GM12892 (cell line): ENCODE results near the gene CAPSL.

Experiments
- DNase-seq: peaks from one replicate; pipeline ENCODE4 v3.0.0; 2011; ENCODE audit not compliant: insufficient read length
- FAIRE-seq: peaks from 2 replicates; lab custom pipeline; 2011; peaks lifted over from hg19 to GRCh38; lab: Jason Lieb, UNC
- POLR2A ChIP-seq: IDR thresholded peaks from 2 replicates; pipeline ENCODE4 v1.6.1; 2011; ENCODE audit warnings: low read depth, low read length, control low read depth
- POLR2AphosphoS5 ChIP-seq: IDR thresholded peaks from 2 replicates; pipeline ENCODE4 v1.6.1; 2011; ENCODE audit warnings: low read depth, low read length, control low read depth
- TAF1 ChIP-seq: IDR thresholded peaks from 2 replicates; pipeline ENCODE4 v1.6.1; 2011; ENCODE audit warnings: low read depth, mild to moderate bottlenecking, control low read depth, low read length, borderline replicate concordance

CAPSL gene

GRCh38 chr5:35881758-35882157, 56.7 kb downstream of the CAPSL start:
- peak; percentile 48 for FAIRE-seq
- TF ChIP-seq TAF1 (no peak), POLR2A (no peak), POLR2AphosphoS5 (no peak)
- no peak for DNase-seq

- FAIRE-seq (no peak), DNase-seq (no peak)
- TF ChIP-seq TAF1 = no peak
Measured at GRCh38 chr5:35880156-35880555, 58.3 kb downstream of the CAPSL start.

- FAIRE-seq = no peak
- DNase-seq = no peak
- TF ChIP-seq TAF1 = no peak
- no peak for TF ChIP-seq POLR2A
- TF ChIP-seq POLR2AphosphoS5 = no peak
Measured at GRCh38 chr5:35879649-35880048, 58.8 kb downstream of the CAPSL start.

GRCh38 chr5:35879096-35879495, 59.3 kb downstream of the CAPSL start:
- DNase-seq = no peak
- TF ChIP-seq POLR2AphosphoS5 = no peak
- TF ChIP-seq TAF1 = no peak
- TF ChIP-seq POLR2A = no peak
- FAIRE-seq = no peak

GRCh38 chr5:35878079-35878478, 60.3 kb downstream of the CAPSL start:
- TF ChIP-seq TAF1 (no peak), POLR2AphosphoS5 (no peak), POLR2A (no peak)
- FAIRE-seq = no peak
- DNase-seq = no peak

- no peak for DNase-seq
- no peak for TF ChIP-seq TAF1
- TF ChIP-seq POLR2AphosphoS5 = no peak
- no peak for TF ChIP-seq POLR2A
- FAIRE-seq = no peak
Measured at GRCh38 chr5:35877655-35878054, 60.8 kb downstream of the CAPSL start.

GRCh38 chr5:35876922-35877321, 61.5 kb downstream of the CAPSL start:
- FAIRE-seq = no peak
- TF ChIP-seq POLR2A = no peak
- no peak for TF ChIP-seq TAF1
- TF ChIP-seq POLR2AphosphoS5 = no peak
- no peak for DNase-seq

- DNase-seq (no peak), FAIRE-seq (peak; percentile 71)
Measured at GRCh38 chr5:35876454-35876853, 62.0 kb downstream of the CAPSL start.

GRCh38 chr5:35870605-35871004, 67.8 kb downstream of the CAPSL start:
- no peak for FAIRE-seq
- TF ChIP-seq POLR2AphosphoS5 (no peak), POLR2A (no peak), TAF1 (no peak)

More at GRCh38 chr5:35876454-35876853, 62.0 kb downstream of the CAPSL start:
- TF ChIP-seq POLR2AphosphoS5 (no peak), POLR2A (no peak), TAF1 (no peak)

GRCh38 chr5:35869685-35870277, 68.6 kb downstream of the CAPSL start:
- TF ChIP-seq POLR2AphosphoS5 (no peak), POLR2A (no peak), TAF1 (no peak)
- DNase-seq = no peak

More at GRCh38 chr5:35870605-35871004, 67.8 kb downstream of the CAPSL start:
- DNase-seq = no peak

GRCh38 chr5:35867998-35868397, 70.4 kb downstream of the CAPSL start:
- FAIRE-seq (no peak), DNase-seq (no peak)
- TF ChIP-seq TAF1 = no peak
- no peak for TF ChIP-seq POLR2A
- TF ChIP-seq POLR2AphosphoS5 = no peak

More at GRCh38 chr5:35869685-35870277, 68.6 kb downstream of the CAPSL start:
- FAIRE-seq = no peak

- no peak for TF ChIP-seq POLR2A
- no peak for TF ChIP-seq TAF1
- no peak for TF ChIP-seq POLR2AphosphoS5
- DNase-seq (no peak), FAIRE-seq (peak; percentile 84)
Measured at GRCh38 chr5:35863159-35863558, 75.3 kb downstream of the CAPSL start.

- TF ChIP-seq POLR2AphosphoS5 = no peak
- no peak for TF ChIP-seq POLR2A
- TF ChIP-seq TAF1 = no peak
- no peak for DNase-seq
- peak; percentile 68 for FAIRE-seq
Measured at GRCh38 chr5:35862126-35862525, 76.3 kb downstream of the CAPSL start.
